Ovary (tissue), 9 donors: ENCODE results near the gene LSP1. TPM values are rescaled to one million over a fixed set of nuclear protein-coding genes. Genes with fewer than 3 reads are reported as not detected.
A peak's percentile ranks its signal among the peaks of the same experiment; 100 is the strongest.

Source experiments
- DNase-seq, 5 donors: peaks; one replicate each; pipeline ENCODE4 v3.0.0-alpha.2; 2019 to 2020
- H3K27ac ChIP-seq, 2 donors: fragments of 200-600 bp; one replicate each; pipeline versions ENCODE4 v1.5.1 to v1.8.0; 2019 to 2022
- H3K27me3 ChIP-seq: fragments of 200-600 bp; one replicate; pipeline ENCODE4 v1.8.0; 2022
- H3K36me3 ChIP-seq: fragments of 200-600 bp; sonication (generic); one replicate; pipeline ENCODE4 v1.5.1; 2019
- H3K4me1 ChIP-seq: one replicate; pipeline ENCODE4 v1.8.1; 2013; ENCODE audit warnings: mild to moderate bottlenecking, moderate library complexity; ENCODE audit not compliant: insufficient read depth
- H3K4me3 ChIP-seq: fragments of 200-600 bp; sonication (generic); one replicate; pipeline ENCODE4 v1.5.1; 2017
- H3K9me3 ChIP-seq, 2 donors: fragments of 200-600 bp in 1 of 2; sonication (generic) in 1 of 2; one replicate each; pipeline versions ENCODE4 v1.5.1 to v1.8.1; 2013 to 2019; ENCODE audit warnings: mild to moderate bottlenecking in 1 of 2, moderate library complexity in 1 of 2
- EP300 ChIP-seq: sonication (generic); formaldehyde crosslinking; IDR thresholded peaks from one replicate; pipeline ENCODE4 v1.6.1; 2017; ENCODE audit warnings: antibody characterized with exemption
- POLR2A ChIP-seq: fragments of 450-650 bp; IDR thresholded peaks from one replicate; pipeline ENCODE4 v1.6.1; 2017; ENCODE audit warnings: antibody characterized with exemption, mild to moderate bottlenecking, moderate library complexity
- WGBS, 3 donors: extraction: QIAGEN DNeasy Blood & Tissue Kit in 1 of 3; methylation state at CpG; one replicate each; pipeline versions ENCODE4 v1.1.5 to v1.1.7; 2013 to 2017; 5-methylcytosine and 5-hydroxymethylcytosine counted together
- intact Hi-C, 4 donors: fragments of 100-400 bp; cut with DNase I; formaldehyde crosslinking; loops; one replicate each; pipeline versions ENCODE4 v1.11.0 to v1.15.1; 2022 to 2023
- polyA plus RNA-seq, 2 donors: library from polyadenylated mRNA; stranded (reverse); fragments of 200-250 nt in 1 of 2; fragments of 350-450 nt in 1 of 2; fragmentation: Illumina TruSeq in 1 of 2; extraction: RNeasy Lipid Tissue Mini Kit (QIAGEN cat#74804) in 1 of 2; gene quantifications; one replicate each; pipeline ENCODE4 v1.2.3, GENCODE V29; 2013 to 2014
- total RNA-seq, 7 donors: library from RNA; depleted of rRNA in 2 of 7; stranded (reverse); fragments of >200 nt in 2 of 7; fragmentation: NEBNext Ultra II Directional in 3 of 7; extraction: Animal tissue kit (Norgen Biotek cat#: 25700) in 3 of 7; gene quantifications; one replicate each; pipeline versions ENCODE4 v1.1.0 to v1.2.4, GENCODE V29; 2016 to 2023
- TF ChIP-seq, protein P1 (sequence below), 3 donors: fragments of 450-650 bp in 2 of 3; fragments of 200-600 bp in 1 of 3; IDR thresholded peaks; one replicate each; pipeline versions ENCODE4 v1.5.1 to v1.8.0; 2016 to 2022; ENCODE audit warnings: antibody characterized with exemption in 3 of 3, mild to moderate bottlenecking in 1 of 3
- donor health status: DM: no; HTN: no; CAD: no; lungs with moderate emphysema.
- donor health status: DM: no; HTN: no; CAD: no.
- donor health status: Bipolar disorder and iron deficiency.
- donor health status: DM: yes; HTN: yes; CAD: no.
- donor health status: DM: no; HTN: no; CAD: no.
- donor health status: DM: yes; HTN: yes; CAD: no.

Gene LSP1
- total and polyA plus RNA-seq, 9 donors: 3.5 to 22.0 (median 9.0) TPM

DNA sequence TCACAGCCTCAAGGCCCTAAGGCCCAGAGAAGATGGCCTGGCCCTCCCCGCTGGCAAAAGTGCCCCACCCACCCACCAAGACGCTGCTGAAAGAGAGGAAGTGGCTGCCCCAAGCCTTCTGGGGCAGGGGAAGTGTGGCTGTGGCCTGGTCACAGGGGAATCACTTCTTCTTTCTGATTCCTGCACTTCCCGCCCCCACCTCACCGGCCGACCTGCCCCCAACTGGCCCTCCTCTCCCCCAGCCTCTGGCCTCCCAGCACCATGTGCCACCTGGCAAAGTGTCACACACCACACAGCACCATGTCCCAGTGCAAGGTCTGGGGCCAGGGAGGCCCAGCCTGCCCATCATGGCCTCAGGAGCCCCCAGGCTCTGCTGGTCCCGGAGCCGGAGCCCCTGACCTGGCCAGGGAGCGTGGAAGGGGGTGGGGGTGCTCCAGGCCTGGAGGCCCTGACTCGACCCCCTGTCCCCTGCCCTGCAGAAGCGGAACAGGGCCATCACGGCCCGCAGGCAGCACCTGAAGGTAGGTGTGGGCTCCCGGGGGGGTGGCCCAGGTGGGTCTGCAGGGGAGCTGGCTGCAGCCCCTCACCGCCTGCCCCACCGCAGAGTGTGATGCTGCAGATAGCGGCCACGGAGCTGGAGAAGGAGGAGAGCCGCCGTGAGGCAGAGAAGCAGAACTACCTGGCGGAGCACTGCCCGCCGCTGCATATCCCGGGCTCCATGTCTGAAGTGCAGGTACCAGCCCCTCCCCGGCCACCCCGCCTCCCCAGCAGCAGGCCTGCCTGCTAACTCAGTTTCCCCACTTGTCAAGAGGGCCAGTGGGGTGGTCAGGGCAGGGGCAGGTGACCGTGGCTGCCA lies 12.7 kb upstream of the LSP1 start:
- H3K27ac ChIP-seq: no peak overlapping the region

DNA sequence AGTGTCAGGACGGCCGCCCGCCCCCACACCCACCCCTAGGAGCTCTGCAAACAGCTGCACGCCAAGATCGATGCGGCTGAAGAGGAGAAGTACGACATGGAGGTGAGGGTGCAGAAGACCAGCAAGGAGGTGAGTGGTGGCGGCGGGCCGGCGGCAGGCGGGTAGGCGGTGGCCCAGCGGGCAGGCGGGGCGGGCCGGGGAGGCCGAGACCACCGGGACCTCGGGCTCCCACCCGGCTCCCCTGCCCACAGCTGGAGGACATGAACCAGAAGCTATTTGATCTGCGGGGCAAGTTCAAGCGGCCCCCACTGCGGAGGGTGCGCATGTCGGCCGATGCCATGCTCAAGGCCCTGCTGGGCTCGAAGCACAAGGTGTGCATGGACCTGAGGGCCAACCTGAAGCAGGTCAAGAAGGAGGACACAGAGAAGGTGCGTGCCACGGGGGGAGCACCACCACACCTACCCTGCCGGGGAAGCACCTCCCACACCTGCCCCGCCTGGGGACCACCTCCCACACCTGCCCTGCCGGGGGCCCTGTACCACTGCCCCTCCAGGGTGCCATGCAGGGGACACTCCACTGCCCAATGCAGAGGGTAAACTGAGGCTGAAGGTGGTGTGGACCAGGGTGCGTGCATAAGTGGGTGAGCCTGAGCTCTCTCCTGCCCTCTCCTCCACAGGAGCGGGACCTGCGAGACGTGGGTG lies 12.0 kb upstream of the LSP1 start:
- Histone ChIP-seq H3K36me3 (no peaks in the 10 kb centered on the region), H3K27ac (no peak overlapping the region), H3K9me3 (no peaks in the 10 kb centered on the region), H3K4me3 (no peak overlapping the region), H3K4me1 (peaks cover 10% of the 10 kb centered on the region), H3K27me3 (no peaks in the 10 kb centered on the region)
- intact Hi-C loops: no loop called here
- 92 to 95% (median 93%) methylated on average over 33 to 37 of the region's 37 CpGs for WGBS, 3 donors
- TF ChIP-seq EP300: no peak
- TF ChIP-seq, protein P1, sequence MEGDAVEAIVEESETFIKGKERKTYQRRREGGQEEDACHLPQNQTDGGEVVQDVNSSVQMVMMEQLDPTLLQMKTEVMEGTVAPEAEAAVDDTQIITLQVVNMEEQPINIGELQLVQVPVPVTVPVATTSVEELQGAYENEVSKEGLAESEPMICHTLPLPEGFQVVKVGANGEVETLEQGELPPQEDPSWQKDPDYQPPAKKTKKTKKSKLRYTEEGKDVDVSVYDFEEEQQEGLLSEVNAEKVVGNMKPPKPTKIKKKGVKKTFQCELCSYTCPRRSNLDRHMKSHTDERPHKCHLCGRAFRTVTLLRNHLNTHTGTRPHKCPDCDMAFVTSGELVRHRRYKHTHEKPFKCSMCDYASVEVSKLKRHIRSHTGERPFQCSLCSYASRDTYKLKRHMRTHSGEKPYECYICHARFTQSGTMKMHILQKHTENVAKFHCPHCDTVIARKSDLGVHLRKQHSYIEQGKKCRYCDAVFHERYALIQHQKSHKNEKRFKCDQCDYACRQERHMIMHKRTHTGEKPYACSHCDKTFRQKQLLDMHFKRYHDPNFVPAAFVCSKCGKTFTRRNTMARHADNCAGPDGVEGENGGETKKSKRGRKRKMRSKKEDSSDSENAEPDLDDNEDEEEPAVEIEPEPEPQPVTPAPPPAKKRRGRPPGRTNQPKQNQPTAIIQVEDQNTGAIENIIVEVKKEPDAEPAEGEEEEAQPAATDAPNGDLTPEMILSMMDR (IDR thresholded peaks at IDR 0.05): no peak
- DNase-seq: peak in 2 of 5 donors; percentile 13 to 28

More for the DNA sequence above, 12.7 kb upstream of the LSP1 start:
- peak in 2 of 5 donors; percentile 21 to 35 for DNase-seq
- H3K27me3 ChIP-seq: no peaks in the 10 kb centered on the region
- intact Hi-C loops: loop anchor here in 2 of 4 donors (5.0 to 10.0 kb wide), 3 partner anchors 42 to 312 kb away; no protein-coding TSS in a partner anchor
- WGBS, 3 donors: 85 to 93% (median 91%) methylated on average over 25 to 26 of the region's 26 CpGs
- H3K4me1 ChIP-seq: peaks cover 10% of the 10 kb centered on the region
- H3K4me3 ChIP-seq: no peak overlapping the region
- H3K36me3 ChIP-seq: no peaks in the 10 kb centered on the region
- H3K9me3 ChIP-seq: no peaks in the 10 kb centered on the region
- TF ChIP-seq, protein P1 (IDR thresholded peaks at IDR 0.05): no peak
- TF ChIP-seq POLR2A (no peak), EP300 (no peak)

DNA sequence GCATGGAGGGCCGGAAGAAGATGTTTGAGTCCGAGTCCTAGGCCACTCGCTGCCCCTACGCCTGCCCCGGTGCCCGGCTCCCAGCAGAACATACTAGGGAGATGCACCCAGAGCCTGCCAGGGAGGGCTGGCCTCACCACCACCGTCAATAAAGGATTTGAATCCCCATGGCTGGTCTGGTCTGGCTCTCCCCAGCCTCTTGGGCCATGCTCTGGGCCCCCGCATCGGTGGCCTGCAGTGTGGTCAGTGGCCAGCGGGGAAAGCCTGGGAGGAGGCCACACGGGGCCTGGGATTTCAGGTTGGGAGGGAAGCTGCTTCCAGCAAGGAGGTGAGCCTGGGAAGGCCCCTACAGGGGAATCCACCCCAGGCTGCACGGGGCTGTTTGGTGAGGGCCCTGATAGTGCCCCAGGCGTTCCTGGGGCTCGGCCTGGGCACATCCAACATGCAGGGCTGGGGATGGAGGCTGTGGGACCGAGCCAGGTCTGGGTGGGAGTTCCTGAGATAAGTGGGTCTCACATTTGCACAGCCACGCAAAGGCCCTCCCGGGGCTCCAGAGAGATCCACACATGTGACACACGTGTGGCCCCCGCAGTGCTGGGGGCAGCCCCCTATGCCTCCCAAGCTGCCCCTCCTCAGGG lies 11.3 kb upstream of the LSP1 start:
- H3K36me3 ChIP-seq: no peaks in the 10 kb centered on the region
- TF ChIP-seq POLR2A: no peak
- TF ChIP-seq, protein P1 (IDR thresholded peaks at IDR 0.05): no peak
- peak in 2 of 5 donors; percentile 15 to 28 for DNase-seq
- H3K27me3 ChIP-seq: no peaks in the 10 kb centered on the region
- H3K4me1 ChIP-seq: peaks cover 10% of the 10 kb centered on the region
- WGBS, 3 donors: 88 to 93% (median 89%) methylated on average over 19 of the region's 19 CpGs
- intact Hi-C loops: no loop called here
- no peaks in the 10 kb centered on the region for H3K9me3 ChIP-seq
- no peak overlapping the region for H3K27ac ChIP-seq
- no peak overlapping the region for H3K4me3 ChIP-seq
